HEK293T (cell line): ENCODE data around the gene BOC.

Source experiments
- PKNOX1 ChIP-seq: fragments of 450-650 bp; IDR thresholded peaks from 2 replicates; pipeline ENCODE4 v1.6.1; 2016
- SP1 ChIP-seq: fragments of 450-650 bp; IDR thresholded peaks from 2 replicates; pipeline ENCODE4 v1.6.1; 2017

- TF ChIP-seq PKNOX1 (no peak), SP1 (no peak)
Measured at GRCh38 chr3:113304856-113305540, 93.6 kb downstream of the BOC start.
